ENCODE data around the gene RAC3. TPM values are rescaled to one million over a fixed set of nuclear protein-coding genes. Genes with fewer than 3 reads are reported as not detected.

Gene RAC3
- total RNA-seq, 2 experiments from 2014 or later = 15.1 to 24.4 TPM

DNA sequence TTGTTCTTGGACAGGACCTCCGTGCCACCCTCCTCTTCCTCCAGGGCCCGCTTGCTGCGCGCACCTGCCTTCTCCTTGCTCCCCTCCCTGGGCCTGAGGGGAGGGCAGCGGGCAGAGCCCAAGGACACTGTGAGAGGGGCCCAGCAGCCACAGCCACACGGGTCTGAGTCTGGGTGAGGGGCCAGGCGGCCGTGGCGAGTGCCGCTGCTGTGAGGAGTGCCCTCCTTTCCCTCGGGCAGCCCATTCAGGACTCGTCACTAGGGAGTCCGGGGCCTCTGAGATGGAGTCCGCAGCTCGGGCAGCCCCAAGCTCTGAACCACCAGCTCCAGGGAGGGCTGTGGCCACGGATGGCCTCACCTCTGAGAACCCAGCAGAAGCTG lies 28.5 kb downstream of the RAC3 start:
- H3K36me3 ChIP-seq (ENCODE audit: insufficient read depth, low read length) = peaks cover 91% of the 10 kb centered on the region
- no peak overlapping the region for H3K4me3 ChIP-seq (ENCODE audit: low read depth, low read length, poor library complexity, severe bottlenecking)
- H3K4me2 ChIP-seq (ENCODE audit: low read length) = no peak overlapping the region
- H3K9me2 ChIP-seq (ENCODE audit: insufficient read depth, low read length) = no peaks in the 10 kb centered on the region
- H3K79me2 ChIP-seq (ENCODE audit: insufficient read depth, low read depth, low read length) = peaks cover 14% of the 10 kb centered on the region; the same call in 1 of the 2 replicates
- DNase-seq (ENCODE audit: low spot score) = no peak
- TF ChIP-seq EZH2phosphoT487 (IDR thresholded peaks at IDR 0.05; ENCODE audit: borderline replicate concordance, low read depth, low read length) = no peak
- TF ChIP-seq, protein P1, sequence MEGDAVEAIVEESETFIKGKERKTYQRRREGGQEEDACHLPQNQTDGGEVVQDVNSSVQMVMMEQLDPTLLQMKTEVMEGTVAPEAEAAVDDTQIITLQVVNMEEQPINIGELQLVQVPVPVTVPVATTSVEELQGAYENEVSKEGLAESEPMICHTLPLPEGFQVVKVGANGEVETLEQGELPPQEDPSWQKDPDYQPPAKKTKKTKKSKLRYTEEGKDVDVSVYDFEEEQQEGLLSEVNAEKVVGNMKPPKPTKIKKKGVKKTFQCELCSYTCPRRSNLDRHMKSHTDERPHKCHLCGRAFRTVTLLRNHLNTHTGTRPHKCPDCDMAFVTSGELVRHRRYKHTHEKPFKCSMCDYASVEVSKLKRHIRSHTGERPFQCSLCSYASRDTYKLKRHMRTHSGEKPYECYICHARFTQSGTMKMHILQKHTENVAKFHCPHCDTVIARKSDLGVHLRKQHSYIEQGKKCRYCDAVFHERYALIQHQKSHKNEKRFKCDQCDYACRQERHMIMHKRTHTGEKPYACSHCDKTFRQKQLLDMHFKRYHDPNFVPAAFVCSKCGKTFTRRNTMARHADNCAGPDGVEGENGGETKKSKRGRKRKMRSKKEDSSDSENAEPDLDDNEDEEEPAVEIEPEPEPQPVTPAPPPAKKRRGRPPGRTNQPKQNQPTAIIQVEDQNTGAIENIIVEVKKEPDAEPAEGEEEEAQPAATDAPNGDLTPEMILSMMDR (conservative IDR thresholded peaks at IDR 0.05; ENCODE audit: low read length) = no peak
- ChIA-PET CTCF (ENCODE audit: unreplicated experiment) (no interaction called here), POLR2A (no interaction called here)
- no peaks in the 10 kb centered on the region; the same call in 1 of the 2 replicates for H4K20me1 ChIP-seq (ENCODE audit: insufficient read depth, low read length)
- H3K27ac ChIP-seq (ENCODE audit: low read depth, low read length, poor library complexity, severe bottlenecking) = no peak overlapping the region
- peaks cover 12% of the 10 kb centered on the region for H3K4me1 ChIP-seq (ENCODE audit: insufficient read depth, low read length, poor library complexity, severe bottlenecking)
- intact Hi-C loops (cut with micrococcal nuclease; ENCODE audit: unreplicated experiment) = no loop called here
- no TSS peak for BruUV-seq (replicated peaks)
- H3K9me3 ChIP-seq (ENCODE audit: low read length) = no peaks in the 10 kb centered on the region
- no peak overlapping the region for H2AFZ ChIP-seq (ENCODE audit: low read length)

DNA sequence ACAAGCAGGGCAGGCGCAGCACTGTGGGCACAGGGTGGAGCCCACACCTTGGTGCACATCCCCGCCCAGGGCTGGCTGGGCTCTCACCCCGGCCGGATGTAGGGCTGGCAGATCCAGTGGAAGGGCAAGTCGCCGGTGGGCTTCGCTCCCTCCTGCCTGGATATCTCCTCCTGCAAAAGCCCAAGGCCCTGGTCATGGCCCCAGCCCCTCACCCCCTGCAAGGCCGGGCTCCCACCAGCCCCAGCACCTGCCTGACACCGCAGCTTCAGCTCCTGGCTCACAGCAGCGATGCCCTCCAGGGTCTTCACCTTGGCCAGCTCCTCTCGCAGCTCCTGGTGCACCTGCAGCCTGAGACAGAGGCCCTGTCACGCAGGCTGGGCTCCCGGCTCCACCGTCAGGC lies 29.1 kb downstream of the RAC3 start:
- ChIA-PET CTCF (ENCODE audit: unreplicated experiment) (no interaction called here), POLR2A (no interaction called here)
- H3K4me2 ChIP-seq (ENCODE audit: low read length) = no peak overlapping the region
- no peaks in the 10 kb centered on the region for H3K9me2 ChIP-seq (ENCODE audit: insufficient read depth, low read length)
- peaks cover 85% of the 10 kb centered on the region for H3K36me3 ChIP-seq (ENCODE audit: insufficient read depth, low read length)
- no peaks in the 10 kb centered on the region; the same call in 1 of the 2 replicates for H4K20me1 ChIP-seq (ENCODE audit: insufficient read depth, low read length)
- no peaks in the 10 kb centered on the region for H3K9me3 ChIP-seq (ENCODE audit: low read length)
- BruUV-seq (replicated peaks) = no TSS peak
- TF ChIP-seq, protein P1 (conservative IDR thresholded peaks at IDR 0.05; ENCODE audit: low read length) = no peak
- H3K4me3 ChIP-seq (ENCODE audit: low read depth, low read length, poor library complexity, severe bottlenecking) = no peak overlapping the region
- DNase-seq (ENCODE audit: low spot score) = no peak
- H2AFZ ChIP-seq (ENCODE audit: low read length) = no peak overlapping the region
- peaks cover 18% of the 10 kb centered on the region; the same call in 1 of the 2 replicates for H3K79me2 ChIP-seq (ENCODE audit: insufficient read depth, low read depth, low read length)
- H3K4me1 ChIP-seq (ENCODE audit: insufficient read depth, low read length, poor library complexity, severe bottlenecking) = peaks cover 12% of the 10 kb centered on the region
- H3K27ac ChIP-seq (ENCODE audit: low read depth, low read length, poor library complexity, severe bottlenecking) = no peak overlapping the region
- intact Hi-C loops (cut with micrococcal nuclease; ENCODE audit: unreplicated experiment) = no loop called here

DNA sequence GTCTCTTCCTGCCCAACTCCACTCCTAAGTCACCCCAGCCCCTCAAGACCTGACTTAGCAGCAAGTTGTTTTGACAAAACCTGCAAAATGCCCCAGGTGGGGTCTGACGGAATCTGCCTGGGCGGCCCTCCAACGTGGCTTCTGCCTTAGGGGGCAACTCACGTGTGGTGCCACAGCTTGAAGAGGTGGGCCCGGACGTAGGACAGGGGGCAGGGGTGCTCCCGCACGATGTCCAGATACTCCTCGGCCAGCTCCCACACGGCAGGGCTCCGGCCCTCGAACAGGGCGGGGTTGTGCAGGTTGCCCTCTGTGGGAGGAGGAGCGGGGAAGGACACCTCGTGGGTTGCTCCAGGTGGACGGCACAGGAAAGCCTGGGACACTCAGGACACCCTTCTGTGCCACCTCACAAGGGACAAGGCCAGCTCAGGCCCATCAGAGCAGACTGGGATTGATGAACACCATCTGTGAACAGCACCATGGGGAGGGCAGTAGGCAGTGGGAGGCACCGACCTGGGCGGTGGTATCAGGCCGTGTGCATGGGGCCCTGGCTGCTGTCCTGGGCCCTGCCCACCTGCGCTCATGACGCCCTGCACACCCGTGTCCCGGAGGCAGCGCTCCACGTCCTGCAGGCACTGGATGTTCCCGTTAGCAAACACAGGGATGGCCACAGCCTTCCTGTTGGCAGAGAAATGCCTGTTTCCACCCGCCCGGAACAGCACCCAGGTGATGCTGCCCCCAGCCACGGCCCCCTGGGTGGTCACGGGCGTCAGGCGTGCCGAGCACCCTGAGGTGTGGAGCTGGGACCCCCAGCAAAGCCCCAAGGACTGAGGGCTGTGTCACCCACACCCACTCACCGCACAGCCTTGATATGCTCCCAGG lies 29.8 kb downstream of the RAC3 start:
- Histone ChIP-seq H3K4me1 (ENCODE audit: insufficient read depth, low read length, poor library complexity, severe bottlenecking) (peaks cover 17% of the 10 kb centered on the region), H3K79me2 (ENCODE audit: insufficient read depth, low read depth, low read length) (peaks cover 18% of the 10 kb centered on the region; the same call in 1 of the 2 replicates), H3K4me2 (ENCODE audit: low read length) (no peak overlapping the region), H3K4me3 (ENCODE audit: low read depth, low read length, poor library complexity, severe bottlenecking) (no peak overlapping the region), H3K27ac (ENCODE audit: low read depth, low read length, poor library complexity, severe bottlenecking) (no peak overlapping the region), H3K9me2 (ENCODE audit: insufficient read depth, low read length) (no peaks in the 10 kb centered on the region), H3K9me3 (ENCODE audit: low read length) (no peaks in the 10 kb centered on the region), H2AFZ (ENCODE audit: low read length) (no peak overlapping the region), H3K36me3 (ENCODE audit: insufficient read depth, low read length) (peaks cover 78% of the 10 kb centered on the region), H4K20me1 (ENCODE audit: insufficient read depth, low read length) (no peaks in the 10 kb centered on the region; the same call in 1 of the 2 replicates)
- no peak for DNase-seq (ENCODE audit: low spot score)
- intact Hi-C loops (cut with micrococcal nuclease; ENCODE audit: unreplicated experiment) = no loop called here
- CTCF ChIA-PET (ENCODE audit: unreplicated experiment) = no interaction called here
- no peak for TF ChIP-seq EZH2phosphoT487 (IDR thresholded peaks at IDR 0.05; ENCODE audit: borderline replicate concordance, low read depth, low read length)
- TF ChIP-seq, protein P1 (conservative IDR thresholded peaks at IDR 0.05; ENCODE audit: low read length) = no peak
- BruUV-seq (replicated peaks) = no TSS peak
- POLR2A ChIA-PET = no interaction called here

All from OCI-LY7 (cell line).